ENCODE data around the gene TMEM151A. TPM values are rescaled to one million over a fixed set of nuclear protein-coding genes. Genes with fewer than 3 reads are reported as not detected.
A peak's percentile ranks its signal among the peaks of the same experiment; 100 is the strongest.
"Not testable (repeated sequence)": the region's sequence is repeated elsewhere in the genome, so short reads cannot be mapped to it uniquely, and the experiment has no call there.

TMEM151A gene
- total RNA-seq, 2 experiments from 2014 or later = not detected

DNA sequence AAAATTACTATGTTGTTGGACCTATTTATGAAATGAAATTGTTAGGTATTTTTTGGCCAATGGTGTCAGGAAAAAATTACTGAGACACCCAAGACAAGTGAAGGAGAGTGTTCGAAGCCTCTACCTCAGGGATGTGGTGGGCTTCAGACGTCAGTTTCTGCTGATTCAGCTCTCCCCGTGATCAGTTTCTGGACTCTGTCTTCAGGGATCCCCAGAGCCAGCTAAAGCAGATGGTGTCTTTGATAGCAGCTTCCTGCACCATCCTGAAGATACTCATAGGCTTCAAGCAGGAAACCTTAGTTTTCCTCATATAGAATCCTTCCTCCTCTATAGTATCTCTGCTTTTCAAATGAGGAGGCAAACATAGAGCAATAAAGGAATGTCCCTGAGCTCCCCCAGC, 17.8 kb downstream of the TMEM151A start:
- Mint-ChIP-seq H3K9me3 (ENCODE audit: low read depth) (no peaks in the 10 kb centered on the region), H3K4me3 (no peak overlapping the region), H3K4me1 (peaks cover 17% of the 10 kb centered on the region), H3K27me3 (peaks cover 5% of the 10 kb centered on the region), H3K27ac (no peak overlapping the region), H3K36me3 (no peaks in the 10 kb centered on the region)
- ATAC-seq (no peak), DNase-seq (no peak)
- CTCF ChIA-PET = interaction anchor here (0.6 to 7.0 kb wide), 7 partner anchors 16 to 80 kb away, joined by 3 to 174 read pairs (median 63); partner anchors contain the start of genes RIN1 and YIF1A

DNA sequence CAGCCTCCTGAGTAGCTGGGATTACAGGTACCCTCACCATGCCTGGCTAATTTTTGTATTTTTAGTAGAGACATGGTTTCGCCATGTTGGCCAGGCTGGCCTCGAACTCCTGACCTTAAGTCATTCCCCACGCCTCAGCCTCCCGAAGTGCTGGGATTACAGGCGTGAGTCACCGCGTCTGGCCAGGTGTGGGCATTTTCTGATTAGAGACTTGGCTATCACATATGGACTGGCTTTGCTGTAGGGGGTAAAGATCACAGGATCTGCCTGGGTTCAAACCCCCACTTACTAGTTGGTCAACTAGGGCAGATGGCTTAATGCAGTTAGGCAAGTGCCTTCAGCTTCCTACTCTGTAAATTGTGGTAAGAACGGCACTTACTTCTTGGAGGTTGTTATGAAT, 18.6 kb downstream of the TMEM151A start:
- Mint-ChIP-seq H3K4me1 (peaks cover 24% of the 10 kb centered on the region), H3K36me3 (peaks cover 3% of the 10 kb centered on the region), H3K9me3 (ENCODE audit: low read depth) (no peaks in the 10 kb centered on the region), H3K27me3 (peaks cover 5% of the 10 kb centered on the region), H3K4me3 (no peak overlapping the region), H3K27ac (no peak overlapping the region)
- CTCF ChIA-PET = interaction anchor here (0.7 to 7.0 kb wide), 6 partner anchors 15 to 79 kb away, joined by 3 to 174 read pairs (median 69); partner anchors contain the start of gene RIN1
- DNase-seq (no peak), ATAC-seq (no peak)

GRCh38 chr11:66310803-66311440, 19.2 kb downstream of the TMEM151A start:
- H3K9me3 Mint-ChIP-seq (ENCODE audit: low read depth); DNase-seq; H3K4me3 Mint-ChIP-seq; ATAC-seq; H3K36me3 Mint-ChIP-seq; H3K27ac Mint-ChIP-seq; H3K27me3 Mint-ChIP-seq: not testable (repeated sequence)
- H3K4me1 Mint-ChIP-seq = peaks cover 30% of the 10 kb centered on the region
- CTCF ChIA-PET = interaction anchor here (0.6 to 7.0 kb wide), 27 partner anchors 10 to 303 kb away, joined by 3 to 174 read pairs (median 8); partner anchors contain the start of genes B4GAT1, BRMS1, MRPL11 and NPAS4

DNA sequence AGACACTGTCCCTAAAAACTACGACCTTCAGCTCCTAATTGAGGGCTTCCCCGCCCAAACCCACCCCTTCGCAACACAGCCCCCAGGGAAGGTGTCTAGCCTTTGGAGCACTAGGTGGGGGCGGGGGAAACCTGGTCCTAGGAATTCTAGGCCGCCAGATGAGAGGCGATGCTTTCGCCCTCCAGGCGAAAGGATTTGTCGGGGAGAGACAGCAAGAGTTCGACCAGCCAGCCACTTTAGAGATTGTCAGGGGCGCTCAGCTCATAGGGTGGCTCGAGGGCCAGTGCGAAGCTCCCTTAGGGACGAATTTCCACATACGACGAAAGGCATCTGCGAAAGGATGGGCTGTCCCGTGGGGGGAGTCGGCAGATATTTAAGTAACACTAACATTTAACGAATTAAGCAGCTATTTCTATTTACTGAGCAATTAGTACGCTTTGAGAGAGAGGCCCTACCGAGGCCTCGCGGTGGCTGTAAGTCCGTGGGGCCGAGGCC, 19.8 kb downstream of the TMEM151A start:
- Mint-ChIP-seq H3K27ac (peak overlapping the region; percentile 98), H3K4me3 (peak overlapping the region; percentile 89), H3K36me3 (peaks cover 7% of the 10 kb centered on the region), H3K9me3 (ENCODE audit: low read depth) (no peaks in the 10 kb centered on the region), H3K27me3 (peaks cover 5% of the 10 kb centered on the region), H3K4me1 (peaks cover 34% of the 10 kb centered on the region)
- ATAC-seq = no peak
- no peak for DNase-seq
- CTCF ChIA-PET = interaction anchor here (0.6 to 7.0 kb wide), 26 partner anchors 11 to 303 kb away, joined by 3 to 174 read pairs (median 8); partner anchors contain the start of genes B4GAT1, BRMS1, MRPL11 and NPAS4

GRCh38 chr11:66311965-66312548, 20.4 kb downstream of the TMEM151A start:
- DNase-seq = peak; percentile 97
- ATAC-seq = peak; percentile 72
- no peaks in the 10 kb centered on the region for H3K9me3 Mint-ChIP-seq (ENCODE audit: low read depth)
- CTCF ChIA-PET = interaction anchor here (0.6 to 7.0 kb wide), 33 partner anchors 10 to 487 kb away, joined by 3 to 174 read pairs (median 6); partner anchors contain the start of genes B4GAT1, BRMS1, DPP3 and MRPL11
- peak overlapping the region; percentile 89 for H3K4me3 Mint-ChIP-seq
- peak overlapping the region; percentile 98 for H3K27ac Mint-ChIP-seq
- H3K27me3 Mint-ChIP-seq = peaks cover 5% of the 10 kb centered on the region
- peaks cover 7% of the 10 kb centered on the region for H3K36me3 Mint-ChIP-seq
- H3K4me1 Mint-ChIP-seq = peaks cover 34% of the 10 kb centered on the region

DNA sequence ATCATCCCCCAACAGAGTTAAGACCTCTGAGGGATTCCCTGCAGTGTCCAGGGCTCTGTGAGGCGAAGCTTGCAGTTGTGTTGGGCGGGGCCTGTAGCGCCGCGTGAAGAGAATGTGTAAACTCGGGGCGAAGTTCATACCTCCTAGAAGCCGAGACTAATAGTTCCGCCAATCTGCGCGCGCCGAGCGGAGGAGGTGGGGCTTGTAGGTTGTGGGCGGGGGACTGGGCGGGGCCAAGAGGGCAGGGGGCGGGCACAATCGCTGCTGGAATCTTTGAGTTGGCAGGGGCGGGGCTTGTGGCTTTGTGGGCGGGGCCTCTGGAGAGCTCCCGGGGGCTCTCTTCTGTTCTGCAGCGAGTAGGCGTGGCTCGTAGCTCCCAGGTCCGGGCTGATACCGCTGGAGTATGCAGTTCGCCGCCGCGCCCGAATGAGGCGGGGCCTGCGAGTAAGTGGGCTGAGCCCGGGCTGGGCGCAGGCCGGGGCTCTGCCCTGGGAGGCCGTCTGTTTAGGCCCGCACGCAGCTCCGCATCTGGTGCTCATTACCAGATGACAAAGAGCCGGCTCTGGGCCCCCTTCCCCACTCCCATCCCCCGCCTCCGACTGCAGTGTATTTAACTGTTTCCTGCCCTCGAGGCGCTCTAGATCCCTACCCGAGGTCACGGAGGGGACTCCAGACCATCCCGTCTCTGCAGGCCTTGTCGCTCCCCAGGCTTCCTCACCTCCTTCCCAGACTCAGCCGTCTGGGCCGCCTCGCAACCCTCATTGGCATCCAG, 21.0 kb downstream of the TMEM151A start:
- peaks cover 40% of the 10 kb centered on the region for H3K4me1 Mint-ChIP-seq
- peaks cover 7% of the 10 kb centered on the region for H3K36me3 Mint-ChIP-seq
- H3K27me3 Mint-ChIP-seq = peaks cover 3% of the 10 kb centered on the region
- peak overlapping the region; percentile 98 for H3K27ac Mint-ChIP-seq
- ATAC-seq (peak; percentile 79), DNase-seq (peak; percentile 99)
- peak overlapping the region; percentile 89 for H3K4me3 Mint-ChIP-seq
- H3K9me3 Mint-ChIP-seq (ENCODE audit: low read depth) = no peaks in the 10 kb centered on the region
- CTCF ChIA-PET = interaction anchor here (0.5 to 7.0 kb wide), 28 partner anchors 9 to 1261 kb away, joined by 3 to 174 read pairs (median 8); partner anchors contain the start of genes B4GAT1, BRMS1, DPP3 and MRPL11

DNA sequence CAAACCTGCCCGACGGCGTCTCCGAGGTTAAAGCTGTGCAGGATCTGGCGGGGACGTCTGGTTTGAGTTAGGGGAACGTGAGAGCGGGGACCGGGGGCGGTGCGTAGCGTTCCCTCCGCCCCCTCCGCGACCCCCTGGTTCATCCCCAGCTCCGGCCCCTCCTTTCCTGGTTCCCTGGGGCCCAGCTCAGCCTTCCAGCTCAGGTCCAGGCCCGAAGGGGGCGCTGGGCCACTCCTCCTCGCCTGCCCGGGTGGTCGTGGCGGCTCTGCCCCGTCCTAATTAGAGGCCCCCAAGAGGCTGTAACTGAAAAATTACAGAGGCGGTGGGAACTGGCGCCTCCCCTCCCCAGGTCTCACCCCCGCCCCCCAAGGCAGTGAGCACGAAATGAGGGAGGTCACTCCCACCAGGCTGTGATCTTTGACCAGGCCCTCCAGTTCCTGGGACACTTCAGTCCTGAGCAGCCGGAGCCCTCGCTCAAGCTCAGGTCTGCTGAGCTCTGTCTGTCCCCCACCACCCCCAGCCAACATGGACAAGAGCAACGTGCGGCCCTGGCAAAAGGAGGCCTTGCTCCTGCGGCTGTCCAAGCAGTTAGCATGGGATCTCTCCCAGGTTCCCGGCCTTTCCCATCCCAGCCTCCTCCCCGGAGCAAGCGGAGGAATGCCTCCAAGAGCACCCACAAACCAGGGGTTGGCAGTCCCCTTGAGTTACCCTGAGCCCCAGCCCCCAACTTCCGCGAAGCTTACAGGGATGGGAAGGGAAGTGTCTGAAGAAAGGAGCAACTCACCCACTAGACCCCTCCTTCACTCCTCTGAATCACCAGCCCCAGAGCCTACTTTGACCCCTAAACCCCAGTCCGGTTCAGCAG, 21.9 kb downstream of the TMEM151A start:
- Mint-ChIP-seq H3K4me3 (peak overlapping the region; percentile 89), H3K27ac (peak overlapping the region; percentile 91), H3K4me1 (peaks cover 47% of the 10 kb centered on the region), H3K9me3 (ENCODE audit: low read depth) (no peaks in the 10 kb centered on the region), H3K36me3 (peaks cover 8% of the 10 kb centered on the region), H3K27me3 (peaks cover 3% of the 10 kb centered on the region)
- CTCF ChIA-PET = interaction anchor here (0.5 to 7.0 kb wide), 19 partner anchors 9 to 197 kb away, joined by 3 to 174 read pairs (median 13); partner anchors contain the start of genes B4GAT1, BRMS1, DPP3 and MRPL11
- DNase-seq (no peak), ATAC-seq (no peak)

DNA sequence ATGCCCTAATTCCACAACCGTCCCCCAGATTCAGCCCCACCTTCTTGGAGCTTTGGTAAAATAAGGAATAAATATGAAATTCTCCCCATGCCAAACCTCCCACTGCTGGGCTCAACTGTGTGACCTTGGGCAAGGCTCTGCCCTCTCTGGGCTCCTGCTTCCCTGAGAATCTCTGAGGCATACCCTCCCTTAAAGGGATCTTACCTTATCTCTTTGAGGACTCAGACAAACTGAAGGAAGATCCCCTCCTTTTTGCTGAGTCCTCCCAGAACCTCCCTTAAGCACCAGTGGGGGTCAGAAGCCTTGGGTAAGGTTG, 22.4 kb downstream of the TMEM151A start:
- Mint-ChIP-seq H3K36me3 (peaks cover 13% of the 10 kb centered on the region), H3K27me3 (peaks cover under 1% of the 10 kb centered on the region), H3K4me3 (peak overlapping the region; percentile 89), H3K9me3 (ENCODE audit: low read depth) (no peaks in the 10 kb centered on the region), H3K4me1 (peaks cover 53% of the 10 kb centered on the region), H3K27ac (peak overlapping the region; percentile 91)
- no peak for DNase-seq
- CTCF ChIA-PET = interaction anchor here (2.0 to 7.0 kb wide), 5 partner anchors 12 to 95 kb away, joined by 5 to 174 read pairs (median 75); partner anchors contain the start of gene RIN1
- no peak for ATAC-seq

DNA sequence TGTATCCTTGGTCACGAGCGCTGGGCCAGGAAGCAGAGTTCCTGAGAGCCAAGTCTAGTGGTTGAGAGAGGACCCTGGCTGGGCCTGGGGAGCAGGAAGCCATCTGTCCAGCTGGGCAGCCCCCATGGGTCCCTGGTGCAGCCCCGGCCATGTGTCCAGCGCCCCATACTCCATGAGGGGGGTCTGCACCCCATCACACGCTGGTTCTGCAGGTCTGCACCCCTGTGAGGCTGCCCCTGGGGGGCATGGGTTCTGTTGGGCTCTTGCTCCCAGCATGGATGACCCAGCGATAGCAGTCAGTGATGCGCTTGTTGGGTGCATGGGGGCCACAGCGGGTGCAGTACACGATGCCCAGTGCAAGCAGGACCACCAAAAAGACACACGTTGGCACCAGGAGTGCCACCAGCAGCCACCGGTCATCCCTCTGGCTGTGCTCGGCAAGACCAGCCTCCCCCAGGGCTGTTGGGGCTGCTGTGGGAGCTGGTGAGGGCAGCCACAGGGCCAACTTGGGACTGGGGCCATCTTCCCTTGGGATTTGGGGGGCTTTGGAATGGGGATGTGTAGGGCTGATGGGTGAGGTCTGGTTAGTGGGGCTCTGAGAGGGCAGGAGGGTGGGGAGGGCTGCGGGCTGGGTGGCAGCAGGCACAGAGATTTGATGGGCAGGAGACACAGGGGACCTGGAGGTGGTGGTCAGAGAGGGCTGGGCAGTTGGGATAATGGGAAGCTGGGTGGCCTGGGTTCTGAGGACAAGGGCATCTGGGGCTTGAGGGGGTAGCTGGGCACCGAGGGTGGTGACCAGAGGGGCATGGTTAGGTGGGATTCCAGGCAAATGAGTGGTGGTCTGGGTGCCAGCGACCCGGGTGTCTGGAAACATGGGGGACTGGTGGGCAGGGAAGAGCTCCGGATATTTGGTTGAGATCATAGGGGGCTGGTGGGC, 23.1 kb downstream of the TMEM151A start:
- peaks cover 15% of the 10 kb centered on the region for H3K36me3 Mint-ChIP-seq
- CTCF ChIA-PET = interaction anchor here (1.0 to 7.0 kb wide), 3 partner anchors 11 to 28 kb away, joined by 3 to 174 read pairs (median 75); partner anchors contain the start of gene RIN1
- peak overlapping the region; percentile 91 for H3K27ac Mint-ChIP-seq
- ATAC-seq (no peak), DNase-seq (no peak)
- no peaks in the 10 kb centered on the region for H3K9me3 Mint-ChIP-seq (ENCODE audit: low read depth)
- H3K4me3 Mint-ChIP-seq = peak overlapping the region; percentile 89
- no peaks in the 10 kb centered on the region for H3K27me3 Mint-ChIP-seq
- H3K4me1 Mint-ChIP-seq = peaks cover 59% of the 10 kb centered on the region

DNA sequence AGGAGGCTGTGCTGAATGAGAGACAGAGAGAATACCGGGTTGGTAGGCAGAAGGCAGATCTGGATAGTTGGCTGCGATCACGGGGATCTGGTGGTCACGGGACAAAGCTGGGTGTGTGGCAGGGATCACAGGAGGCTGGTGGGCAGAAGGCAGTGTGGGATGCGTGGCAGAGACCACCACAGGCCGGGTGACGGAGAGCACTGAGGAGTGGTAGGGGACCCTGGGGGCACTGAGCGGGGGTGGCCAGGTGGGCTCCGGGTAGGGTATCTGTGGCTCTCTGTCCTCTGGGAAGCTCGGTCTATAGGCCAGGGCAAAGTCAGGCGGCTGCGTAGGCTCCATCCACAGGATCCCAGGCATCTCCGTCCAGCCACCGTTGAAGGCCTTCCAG, 23.8 kb downstream of the TMEM151A start:
- peak overlapping the region; percentile 82 for H3K27ac Mint-ChIP-seq
- peaks cover 63% of the 10 kb centered on the region for H3K4me1 Mint-ChIP-seq
- ATAC-seq = no peak

More for the DNA sequence above, 23.8 kb downstream of the TMEM151A start:
- Mint-ChIP-seq H3K4me3 (peak overlapping the region; percentile 69), H3K9me3 (ENCODE audit: low read depth) (peaks cover 2% of the 10 kb centered on the region), H3K27me3 (no peaks in the 10 kb centered on the region), H3K36me3 (peaks cover 20% of the 10 kb centered on the region)
- CTCF ChIA-PET = interaction anchor here (1.0 to 7.0 kb wide), 2 partner anchors 17 to 29 kb away, joined by 3 to 174 read pairs; partner anchors contain the start of gene RIN1
- no peak for DNase-seq

Measured in activated CD8-positive, alpha-beta memory T cell treated with anti-CD3 and anti-CD28 coated beads, Interleukin-2, amount 10 ng/mL, durations not matched to agents 7 days and 5 days (primary cell).